Thoracic aorta (tissue), 2 donors: ENCODE results near the gene LSM6. TPM values are rescaled to one million over a fixed set of nuclear protein-coding genes. Genes with fewer than 3 reads are reported as not detected.

ENCODE experiments used
- ATAC-seq: fragments of 150-250 bp; one replicate; pipeline ENCODE4 v1.8.0; 2017; ENCODE audit warnings: low read depth; ENCODE audit not compliant: insufficient number of reproducible peaks, low FRiP score
- DNase-seq: peaks from one replicate; pipeline ENCODE4 v3.0.0-alpha.2; 2020; ENCODE audit warnings: low spot score
- H3K27ac ChIP-seq, 2 donors: fragments of 200-600 bp; sonication (generic); 1 replicate in 1 of 2; 2 replicates in 1 of 2; pipeline ENCODE4 v1.5.1; 2016; ENCODE audit warnings: mild to moderate bottlenecking in 2 of 2, moderate library complexity in 2 of 2
- H3K27me3 ChIP-seq: fragments of 200-600 bp; sonication (generic); replicated peaks from 2 replicates; pipeline ENCODE4 v1.6.0; 2016; ENCODE audit warnings: mild to moderate bottlenecking; ENCODE audit not compliant: insufficient read depth
- H3K36me3 ChIP-seq: fragments of 200-600 bp; sonication (generic); one replicate; pipeline ENCODE4 v1.5.1; 2016
- H3K4me1 ChIP-seq, 2 donors: fragments of 200-600 bp; sonication (generic); 1 replicate in 1 of 2; 2 replicates in 1 of 2; pipeline versions ENCODE4 v1.5.1 to v1.6.0; 2016; ENCODE audit warnings: low read depth in 2 of 2, mild to moderate bottlenecking in 1 of 2; ENCODE audit not compliant: control insufficient read depth in 1 of 2
- H3K4me3 ChIP-seq: fragments of 200-600 bp; sonication (generic); 2 replicates; pipeline ENCODE4 v1.5.1; 2016; ENCODE audit warnings: mild to moderate bottlenecking
- H3K9me3 ChIP-seq: fragments of 200-600 bp; sonication (generic); 2 replicates; pipeline ENCODE4 v1.5.1; 2016
- CTCF ChIP-seq: fragments of 200-600 bp; sonication (generic); IDR thresholded peaks from one replicate; pipeline ENCODE4 v1.5.1; 2019; ENCODE audit warnings: antibody characterized with exemption
- total RNA-seq, 2 donors: library from RNA; depleted of rRNA; stranded (reverse); fragments of >200 nt; gene quantifications; one replicate each; pipeline versions ENCODE4 v1.1.0 to v1.2.3, GENCODE V29; 2016

The LSM6 gene
- total RNA-seq, 2 donors from 2014 or later = 20.6 to 54.4 TPM

GRCh38 chr4:146170149-146170548 lies 5.4 kb upstream of the LSM6 start:
- H3K27ac ChIP-seq = no peak overlapping the region
- H3K9me3 ChIP-seq = no peaks in the 10 kb centered on the region
- no peaks in the 10 kb centered on the region for H3K36me3 ChIP-seq
- no peak for DNase-seq
- H3K4me1 ChIP-seq = no peaks in the 10 kb centered on the region
- ATAC-seq = no peak
- H3K27me3 ChIP-seq = no peaks in the 10 kb centered on the region
- H3K4me3 ChIP-seq = no peak overlapping the region
- TF ChIP-seq CTCF = no peak

- TF ChIP-seq CTCF = no peak
- Histone ChIP-seq H3K36me3 (no peaks in the 10 kb centered on the region), H3K27me3 (no peaks in the 10 kb centered on the region), H3K4me3 (peak overlapping the region; percentile 98), H3K9me3 (no peaks in the 10 kb centered on the region), H3K27ac (no peak overlapping the region), H3K4me1 (peaks cover 6 to 29% of the 10 kb centered on the region in 2 donors)
- DNase-seq (no peak), ATAC-seq (no peak)
Measured at GRCh38 chr4:146176891-146177290, 1.4 kb downstream of the LSM6 start.

- ATAC-seq (no peak), DNase-seq (no peak)
- Histone ChIP-seq H3K36me3 (no peaks in the 10 kb centered on the region), H3K27me3 (no peaks in the 10 kb centered on the region), H3K27ac (no peak overlapping the region), H3K9me3 (no peaks in the 10 kb centered on the region), H3K4me1 (peaks cover 6 to 29% of the 10 kb centered on the region in 2 donors), H3K4me3 (no peak overlapping the region)
- TF ChIP-seq CTCF = no peak
Measured at GRCh38 chr4:146178126-146178525, 2.6 kb downstream of the LSM6 start.

- DNase-seq = no peak
- Histone ChIP-seq H3K36me3 (no peaks in the 10 kb centered on the region), H3K9me3 (no peaks in the 10 kb centered on the region), H3K4me3 (no peak overlapping the region), H3K4me1 (peaks cover 6 to 29% of the 10 kb centered on the region in 2 donors), H3K27ac (no peak overlapping the region), H3K27me3 (no peaks in the 10 kb centered on the region)
- no peak for ATAC-seq
- no peak for TF ChIP-seq CTCF
Measured at GRCh38 chr4:146179784-146180370, 4.4 kb downstream of the LSM6 start.

GRCh38 chr4:146182443-146182842 lies 6.9 kb downstream of the LSM6 start:
- Histone ChIP-seq H3K27me3 (no peaks in the 10 kb centered on the region), H3K4me3 (no peak overlapping the region), H3K9me3 (no peaks in the 10 kb centered on the region), H3K36me3 (peaks cover 13% of the 10 kb centered on the region), H3K4me1 (peaks cover 0 to 20% of the 10 kb centered on the region in 2 donors), H3K27ac (no peak overlapping the region)
- no peak for ATAC-seq
- no peak for DNase-seq
- no peak for TF ChIP-seq CTCF
